ENCODE results near the gene PRCC. TPM values are rescaled to one million over a fixed set of nuclear protein-coding genes. Genes with fewer than 3 reads are reported as not detected.

Gene PRCC
- polyA plus RNA-seq, 1 donor (not counting 4 experiments of a cell fraction or from before 2014, with no cell fraction given), result 40.4 TPM

- H4K20me1 ChIP-seq (ENCODE audit: control insufficient read depth, extremely low read depth, insufficient read depth, low read length), result peaks cover 3% of the 10 kb centered on the region
- DNase-seq (ENCODE audit: low read depth, low spot score), result no peak
- H3K9me1 ChIP-seq (ENCODE audit: control insufficient read depth, extremely low read depth, insufficient read depth, low read length), result no peaks in the 10 kb centered on the region
- H3K4me1 ChIP-seq (ENCODE audit: control insufficient read depth, extremely low read depth, insufficient read depth, low read length), result peaks cover 12% of the 10 kb centered on the region
- dilution Hi-C loops (cut with MboI; ENCODE audit: extremely low pct_ligation_motif_present, low sequenced_read_pairs), result no loop called here
- TF ChIP-seq, protein P1, sequence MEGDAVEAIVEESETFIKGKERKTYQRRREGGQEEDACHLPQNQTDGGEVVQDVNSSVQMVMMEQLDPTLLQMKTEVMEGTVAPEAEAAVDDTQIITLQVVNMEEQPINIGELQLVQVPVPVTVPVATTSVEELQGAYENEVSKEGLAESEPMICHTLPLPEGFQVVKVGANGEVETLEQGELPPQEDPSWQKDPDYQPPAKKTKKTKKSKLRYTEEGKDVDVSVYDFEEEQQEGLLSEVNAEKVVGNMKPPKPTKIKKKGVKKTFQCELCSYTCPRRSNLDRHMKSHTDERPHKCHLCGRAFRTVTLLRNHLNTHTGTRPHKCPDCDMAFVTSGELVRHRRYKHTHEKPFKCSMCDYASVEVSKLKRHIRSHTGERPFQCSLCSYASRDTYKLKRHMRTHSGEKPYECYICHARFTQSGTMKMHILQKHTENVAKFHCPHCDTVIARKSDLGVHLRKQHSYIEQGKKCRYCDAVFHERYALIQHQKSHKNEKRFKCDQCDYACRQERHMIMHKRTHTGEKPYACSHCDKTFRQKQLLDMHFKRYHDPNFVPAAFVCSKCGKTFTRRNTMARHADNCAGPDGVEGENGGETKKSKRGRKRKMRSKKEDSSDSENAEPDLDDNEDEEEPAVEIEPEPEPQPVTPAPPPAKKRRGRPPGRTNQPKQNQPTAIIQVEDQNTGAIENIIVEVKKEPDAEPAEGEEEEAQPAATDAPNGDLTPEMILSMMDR (optimal IDR thresholded peaks at IDR 0.05 in 1 of 3, IDR thresholded peaks at IDR 0.05 in 1 of 3, conservative IDR thresholded peaks at IDR 0.05 in 1 of 3; ENCODE audit: extremely low read depth in 1 of 3, insufficient read depth in 2 of 3, low read length in 3 of 3), result no peak
- no peak for TF ChIP-seq EZH2 (IDR thresholded peaks at IDR 0.05; ENCODE audit: low read length)
- H3K9ac ChIP-seq (ENCODE audit: control insufficient read depth, extremely low read depth, insufficient read depth, low read length), result no peak overlapping the region
- H2AFZ ChIP-seq (ENCODE audit: control insufficient read depth, low read length), result no peak overlapping the region
- no peak overlapping the region for H3K4me3 ChIP-seq (ENCODE audit: control insufficient read depth in 2 of 3, extremely low read depth in 1 of 3, insufficient read depth in 2 of 3, low read depth in 1 of 3, low read length in 3 of 3)
- no peak overlapping the region for H3K27ac ChIP-seq (ENCODE audit: control insufficient read depth, insufficient read depth, low read length)
- H3K79me2 ChIP-seq (ENCODE audit: control insufficient read depth, insufficient read depth, low read length), result no peaks in the 10 kb centered on the region
- no peak for FAIRE-seq
- H3K4me2 ChIP-seq (ENCODE audit: control insufficient read depth, extremely low read depth, insufficient read depth, low read depth, low read length), result no peak overlapping the region
- no peaks in the 10 kb centered on the region for H3K27me3 ChIP-seq (ENCODE audit: control insufficient read depth, extremely low read depth, insufficient read depth, low read length)
- peaks cover 13 to 17% of the 10 kb centered on the region in 2 experiments for H3K36me3 ChIP-seq (ENCODE audit: control insufficient read depth in 2 of 2, extremely low read depth in 1 of 2, insufficient read depth in 2 of 2, low read length in 2 of 2)
- H3K9me3 ChIP-seq (ENCODE audit: control insufficient read depth, low read depth, low read length), result no peaks in the 10 kb centered on the region
Measured at GRCh38 chr1:156802421-156802935, 35.1 kb downstream of the PRCC start.

DNA sequence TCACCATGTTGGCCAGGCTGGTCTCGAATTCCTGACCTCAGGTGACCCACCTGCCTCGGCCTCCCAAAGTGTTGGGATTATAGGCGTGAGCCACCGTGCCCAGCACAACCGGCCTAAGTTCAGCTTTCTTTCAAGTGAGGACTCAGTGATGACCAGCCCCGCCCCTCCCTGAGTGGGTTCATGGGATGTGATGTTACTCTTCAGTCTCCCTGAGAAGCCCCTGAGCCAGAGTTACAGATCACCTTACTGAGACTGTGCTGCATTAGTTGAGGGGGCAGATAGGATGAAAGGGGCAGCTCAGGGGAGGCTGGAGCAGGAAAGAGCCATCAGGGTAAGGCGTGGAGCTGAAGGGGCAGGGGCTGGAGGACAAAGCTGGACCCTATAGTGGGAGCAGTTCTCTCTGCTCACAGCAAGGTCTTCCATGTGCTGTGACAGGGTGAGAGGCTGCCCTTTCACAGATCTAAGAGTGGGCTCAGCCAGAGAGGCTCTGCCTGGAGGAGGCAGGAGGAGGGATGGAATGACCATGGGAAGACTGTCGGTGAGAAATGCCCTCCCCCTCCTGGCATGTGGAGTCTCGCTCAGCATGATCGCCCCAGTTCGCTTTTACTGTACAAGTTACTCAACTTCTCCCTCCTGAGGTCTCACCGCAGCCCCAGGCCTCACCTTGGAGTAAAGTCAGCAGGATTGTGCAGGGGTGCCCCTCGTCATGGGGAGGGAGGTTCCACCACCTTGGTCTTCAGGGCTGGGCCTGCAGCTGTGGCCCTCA, 35.9 kb downstream of the PRCC start:
- no peaks in the 10 kb centered on the region for H3K27me3 ChIP-seq (ENCODE audit: control insufficient read depth, extremely low read depth, insufficient read depth, low read length)
- dilution Hi-C loops (cut with MboI; ENCODE audit: extremely low pct_ligation_motif_present, low sequenced_read_pairs), result no loop called here
- FAIRE-seq, result no peak

More for the DNA sequence above, 35.9 kb downstream of the PRCC start:
- no peaks in the 10 kb centered on the region for H3K9me1 ChIP-seq (ENCODE audit: control insufficient read depth, extremely low read depth, insufficient read depth, low read length)
- H3K27ac ChIP-seq (ENCODE audit: control insufficient read depth, insufficient read depth, low read length), result no peak overlapping the region
- no peaks in the 10 kb centered on the region for H3K9me3 ChIP-seq (ENCODE audit: control insufficient read depth, low read depth, low read length)
- H3K9ac ChIP-seq (ENCODE audit: control insufficient read depth, extremely low read depth, insufficient read depth, low read length), result no peak overlapping the region
- H4K20me1 ChIP-seq (ENCODE audit: control insufficient read depth, extremely low read depth, insufficient read depth, low read length), result peaks cover 3% of the 10 kb centered on the region
- H3K4me2 ChIP-seq (ENCODE audit: control insufficient read depth, extremely low read depth, insufficient read depth, low read depth, low read length), result no peak overlapping the region
- peaks cover 12% of the 10 kb centered on the region for H3K4me1 ChIP-seq (ENCODE audit: control insufficient read depth, extremely low read depth, insufficient read depth, low read length)
- no peaks in the 10 kb centered on the region for H3K79me2 ChIP-seq (ENCODE audit: control insufficient read depth, insufficient read depth, low read length)
- no peak for DNase-seq (ENCODE audit: low read depth, low spot score)
- TF ChIP-seq, protein P1 (optimal IDR thresholded peaks at IDR 0.05 in 1 of 3, IDR thresholded peaks at IDR 0.05 in 1 of 3, conservative IDR thresholded peaks at IDR 0.05 in 1 of 3; ENCODE audit: extremely low read depth in 1 of 3, insufficient read depth in 2 of 3, low read length in 3 of 3), result no peak
- no peak for TF ChIP-seq EZH2 (IDR thresholded peaks at IDR 0.05; ENCODE audit: low read length)
- H3K4me3 ChIP-seq (ENCODE audit: control insufficient read depth in 2 of 3, extremely low read depth in 1 of 3, insufficient read depth in 2 of 3, low read depth in 1 of 3, low read length in 3 of 3), result no peak overlapping the region
- peaks cover 7 to 12% of the 10 kb centered on the region in 2 experiments for H3K36me3 ChIP-seq (ENCODE audit: control insufficient read depth in 2 of 2, extremely low read depth in 1 of 2, insufficient read depth in 2 of 2, low read length in 2 of 2)
- H2AFZ ChIP-seq (ENCODE audit: control insufficient read depth, low read length), result no peak overlapping the region

Measured in keratinocyte (primary cell).